Kidney epithelial cell (primary cell): Measurements from ENCODE around the gene AOPEP. TPM values are rescaled to one million over a fixed set of nuclear protein-coding genes. Genes with fewer than 3 reads are reported as not detected.

ENCODE experiments used
- DNase-seq: peaks from one replicate; pipeline ENCODE4 v3.0.0-alpha.2; 2010; ENCODE audit warnings: low read depth
- H3K27me3 ChIP-seq: 2 replicates; pipeline ENCODE4 v1.6.0; 2011; ENCODE audit warnings: low read length; ENCODE audit not compliant: control insufficient read depth, insufficient read depth
- H3K36me3 ChIP-seq: 2 replicates; pipeline ENCODE4 v1.5.1; 2011; ENCODE audit warnings: low read length; ENCODE audit not compliant: control insufficient read depth, insufficient read depth
- H3K4me3 ChIP-seq: 2 replicates; pipeline ENCODE4 v1.5.1; 2011; ENCODE audit warnings: low read depth, mild to moderate bottlenecking, control low read depth, low read length
- total RNA-seq: library from RNA; depleted of rRNA; stranded (reverse); fragments of >200 nt; gene quantifications from 2 replicates; pipeline ENCODE4 v1.2.3, GENCODE V29; 2015
- TF ChIP-seq, protein P1 (sequence below): IDR thresholded peaks from 2 replicates; pipeline ENCODE4 v1.5.1; 2011; ENCODE audit warnings: mild to moderate bottlenecking, moderate library complexity, low read length, control low read depth, inconsistent platforms; ENCODE audit not compliant: insufficient read depth, poor library complexity, severe bottlenecking

Gene AOPEP
- total RNA-seq, 1 donor from 2014 or later = 17.4 TPM

DNA sequence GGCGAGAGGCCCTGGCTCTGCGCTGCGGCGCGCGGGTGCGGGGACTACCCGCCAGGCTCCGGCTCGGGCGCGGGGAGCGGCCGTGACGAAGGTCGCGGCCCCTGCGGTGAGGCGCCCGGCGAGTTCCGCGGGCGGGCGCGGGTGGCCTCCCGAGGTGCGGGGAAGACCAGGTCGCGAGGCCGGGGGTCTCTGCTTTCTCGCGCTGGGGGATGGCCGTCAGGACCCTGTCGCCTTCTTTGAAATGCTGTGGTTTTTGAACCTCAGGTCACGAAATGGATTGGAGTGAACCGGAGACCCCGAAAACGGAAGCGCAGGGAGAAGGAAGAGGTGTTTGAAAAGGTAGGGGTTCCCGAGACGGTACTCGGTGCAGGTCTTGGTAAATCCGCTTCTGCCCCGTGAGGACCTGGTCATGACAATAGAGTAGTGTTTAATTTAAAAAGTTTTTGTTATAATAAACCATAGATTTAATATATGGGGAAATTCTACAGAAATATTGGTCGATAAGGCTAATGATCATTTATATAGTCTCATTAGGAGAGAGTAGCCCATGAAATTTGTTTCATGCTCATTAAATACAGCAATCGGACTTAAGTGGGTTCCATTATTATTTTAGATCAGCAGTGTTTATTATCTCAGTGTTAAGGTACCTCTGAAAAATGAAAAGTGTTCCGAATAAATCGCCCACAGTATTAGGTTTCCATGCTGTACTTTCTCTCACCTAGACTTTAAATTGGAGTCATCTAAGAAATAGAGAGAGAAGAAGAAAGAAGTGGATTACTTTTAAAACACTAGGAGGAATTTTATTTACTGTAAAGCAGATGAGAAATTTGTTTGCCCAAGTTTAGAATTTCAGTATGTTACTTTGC, 279.0 kb downstream of the AOPEP start:
- H3K27me3 ChIP-seq = no peaks in the 10 kb centered on the region
- no peak for DNase-seq
- TF ChIP-seq, protein P1, sequence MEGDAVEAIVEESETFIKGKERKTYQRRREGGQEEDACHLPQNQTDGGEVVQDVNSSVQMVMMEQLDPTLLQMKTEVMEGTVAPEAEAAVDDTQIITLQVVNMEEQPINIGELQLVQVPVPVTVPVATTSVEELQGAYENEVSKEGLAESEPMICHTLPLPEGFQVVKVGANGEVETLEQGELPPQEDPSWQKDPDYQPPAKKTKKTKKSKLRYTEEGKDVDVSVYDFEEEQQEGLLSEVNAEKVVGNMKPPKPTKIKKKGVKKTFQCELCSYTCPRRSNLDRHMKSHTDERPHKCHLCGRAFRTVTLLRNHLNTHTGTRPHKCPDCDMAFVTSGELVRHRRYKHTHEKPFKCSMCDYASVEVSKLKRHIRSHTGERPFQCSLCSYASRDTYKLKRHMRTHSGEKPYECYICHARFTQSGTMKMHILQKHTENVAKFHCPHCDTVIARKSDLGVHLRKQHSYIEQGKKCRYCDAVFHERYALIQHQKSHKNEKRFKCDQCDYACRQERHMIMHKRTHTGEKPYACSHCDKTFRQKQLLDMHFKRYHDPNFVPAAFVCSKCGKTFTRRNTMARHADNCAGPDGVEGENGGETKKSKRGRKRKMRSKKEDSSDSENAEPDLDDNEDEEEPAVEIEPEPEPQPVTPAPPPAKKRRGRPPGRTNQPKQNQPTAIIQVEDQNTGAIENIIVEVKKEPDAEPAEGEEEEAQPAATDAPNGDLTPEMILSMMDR = no peak
- peaks cover 1% of the 10 kb centered on the region for H3K36me3 ChIP-seq
- peak overlapping the region; percentile 62 for H3K4me3 ChIP-seq

DNA sequence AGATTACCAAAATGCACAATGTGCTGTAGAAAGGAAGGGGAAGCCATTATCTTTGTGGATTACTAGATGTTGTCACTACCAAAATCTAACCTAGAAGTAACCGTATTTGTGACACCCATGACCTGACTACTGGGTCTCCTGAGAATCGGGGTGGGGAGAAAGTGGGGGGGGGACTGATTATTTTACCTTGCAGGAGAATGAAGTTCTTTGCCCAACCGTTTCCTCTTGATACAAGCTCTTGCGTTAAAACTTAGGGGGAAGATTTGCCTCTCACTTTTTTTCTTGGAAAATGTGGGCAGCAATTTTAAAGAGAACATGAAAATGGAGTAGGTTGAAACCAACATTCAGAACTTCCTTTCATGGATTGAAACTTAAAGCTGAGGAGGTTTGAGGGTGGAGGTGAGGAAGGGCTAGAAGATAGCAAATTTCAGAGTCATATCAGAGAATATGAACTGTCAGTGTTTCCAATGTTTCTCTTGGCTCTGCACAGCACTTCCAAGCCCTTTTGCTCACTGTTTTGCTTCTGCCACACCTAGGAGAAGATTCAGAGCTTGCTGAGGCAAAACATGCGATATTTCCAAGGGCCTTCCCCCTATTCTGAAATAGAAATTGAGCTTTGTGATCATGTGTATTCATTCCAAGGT, 280.8 kb downstream of the AOPEP start:
- peaks cover 1% of the 10 kb centered on the region for H3K36me3 ChIP-seq
- TF ChIP-seq, protein P1 = no peak
- H3K4me3 ChIP-seq = peak overlapping the region; percentile 62
- no peaks in the 10 kb centered on the region for H3K27me3 ChIP-seq
- no peak for DNase-seq

DNA sequence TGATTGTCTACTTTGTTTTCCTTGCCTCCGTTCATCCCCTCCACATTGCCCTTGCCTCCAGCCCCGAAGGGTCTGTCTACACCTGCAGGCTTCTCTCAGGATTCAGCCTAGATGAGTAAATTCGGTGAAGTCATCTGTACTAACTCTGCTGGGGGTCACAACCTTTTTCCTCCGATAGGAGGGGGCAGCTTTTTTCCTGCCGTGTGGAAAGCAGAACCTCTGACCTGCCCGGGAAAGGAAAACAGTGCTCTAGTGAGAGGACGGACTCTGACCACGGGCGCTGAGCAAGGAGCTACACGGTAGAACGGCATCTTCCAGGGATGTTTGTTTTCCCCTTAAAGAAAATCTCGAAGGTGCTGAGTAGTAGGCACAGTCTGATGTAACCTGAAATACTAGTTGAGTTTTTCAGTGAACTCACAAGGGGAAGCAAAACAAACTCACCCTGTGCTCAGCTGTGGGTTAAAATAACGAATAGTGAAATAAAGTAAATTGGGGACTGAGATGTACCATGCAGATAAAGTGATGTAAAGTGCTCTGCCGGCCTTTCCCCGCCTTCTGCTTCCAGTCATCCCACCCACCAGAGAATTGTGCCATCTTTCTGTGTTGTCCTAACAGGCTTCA, 281.8 kb downstream of the AOPEP start:
- no peak for DNase-seq
- TF ChIP-seq, protein P1 = no peak

DNA sequence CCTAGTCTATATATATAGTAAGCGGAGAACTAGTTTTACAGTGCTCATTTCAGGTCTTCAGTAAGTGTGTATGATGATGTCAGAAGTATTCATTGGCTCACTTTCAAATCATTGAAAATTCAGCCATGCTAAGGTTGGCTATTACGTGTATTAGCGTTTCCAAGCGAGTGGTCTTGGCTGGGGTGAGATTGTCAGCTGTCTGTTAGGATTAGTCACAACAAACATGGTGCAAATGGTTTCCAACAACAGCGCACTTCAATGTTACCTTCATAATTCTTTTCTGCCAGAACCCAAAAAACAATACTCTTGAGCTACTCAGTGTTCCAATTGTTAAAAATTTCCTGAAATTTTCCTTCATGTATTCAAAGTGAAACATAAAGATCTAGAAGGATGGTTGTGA, 283.0 kb downstream of the AOPEP start:
- H3K4me3 ChIP-seq = no peak overlapping the region
- no peak for DNase-seq
- TF ChIP-seq, protein P1 = no peak
- H3K27me3 ChIP-seq = no peaks in the 10 kb centered on the region
- H3K36me3 ChIP-seq = peaks cover 1% of the 10 kb centered on the region

More for the DNA sequence above, 281.8 kb downstream of the AOPEP start:
- peaks cover 1% of the 10 kb centered on the region for H3K36me3 ChIP-seq
- no peaks in the 10 kb centered on the region for H3K27me3 ChIP-seq
- peak overlapping the region; percentile 62 for H3K4me3 ChIP-seq

DNA sequence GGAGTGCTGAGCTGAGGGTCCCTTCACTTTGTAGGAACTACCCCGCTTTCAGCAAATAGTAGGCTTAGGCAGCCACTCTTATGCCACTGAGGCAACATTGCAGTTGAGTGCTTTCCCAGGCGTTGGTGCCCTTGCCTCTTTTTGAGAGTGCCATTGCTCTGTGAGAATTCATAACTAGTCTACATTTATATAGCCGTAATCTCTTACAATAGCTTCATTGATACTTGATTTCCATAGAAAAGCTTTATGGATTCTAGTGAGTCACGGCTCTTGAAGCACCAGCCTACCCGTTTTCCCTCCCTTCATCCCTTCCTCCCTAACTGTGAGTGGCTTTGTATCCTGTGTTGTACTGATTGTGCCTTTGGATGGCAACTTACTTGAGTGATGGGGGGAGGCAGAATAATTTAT, 283.9 kb downstream of the AOPEP start:
- TF ChIP-seq, protein P1 = no peak
- Histone ChIP-seq H3K36me3 (peaks cover 3% of the 10 kb centered on the region), H3K27me3 (no peaks in the 10 kb centered on the region), H3K4me3 (no peak overlapping the region)
- no peak for DNase-seq
